H1 (cell line): ENCODE results near the gene PLEKHH2. TPM values are rescaled to one million over a fixed set of nuclear protein-coding genes. Genes with fewer than 3 reads are reported as not detected.

Experiments used
- CBX8 ChIP-seq: fragments of 300-800, 300-1000 bp; sonication (generic); IDR thresholded peaks from 2 replicates; pipeline ENCODE4 v1.7.1; 2016; ENCODE audit warnings: low read depth, low read length, borderline replicate concordance
- GTF2F1 ChIP-seq: IDR thresholded peaks from 2 replicates; pipeline ENCODE4 v1.6.1; 2012; ENCODE audit warnings: low read depth, low read length, improper control_type of control experiment, borderline replicate concordance
- polyA plus RNA-seq, 7 experiments: library from polyadenylated mRNA; depleted of rRNA in 3 of 7; stranded (reverse) in 5 of 7; unstranded in 2 of 7; fragments of >200 nt in 5 of 7; fragments of 200-250 nt in 2 of 7; gene quantifications; 1 replicate in 5 of 7; 2 replicates in 1 of 7; 4 replicates in 1 of 7; pipeline versions ENCODE4 v1.2.1 to v1.2.3, GENCODE V29; 2011 to 2013; ENCODE audit warnings: missing spikeins in 2 of 7, mixed read lengths in 2 of 7
- total RNA-seq: library from RNA; stranded (reverse); fragmentation: NEBNext Ultra II Directional; extraction: Animal tissue kit (Norgen Biotek cat#: 25700); gene quantifications from 2 replicates; pipeline ENCODE4 v1.2.1, GENCODE V29; 2021

Gene PLEKHH2
- total and polyA plus RNA-seq, 2 of the 8 experiments (the other 6 are each of a cell fraction or from before 2014, with no cell fraction given) = 2.2 to 5.0 TPM

DNA sequence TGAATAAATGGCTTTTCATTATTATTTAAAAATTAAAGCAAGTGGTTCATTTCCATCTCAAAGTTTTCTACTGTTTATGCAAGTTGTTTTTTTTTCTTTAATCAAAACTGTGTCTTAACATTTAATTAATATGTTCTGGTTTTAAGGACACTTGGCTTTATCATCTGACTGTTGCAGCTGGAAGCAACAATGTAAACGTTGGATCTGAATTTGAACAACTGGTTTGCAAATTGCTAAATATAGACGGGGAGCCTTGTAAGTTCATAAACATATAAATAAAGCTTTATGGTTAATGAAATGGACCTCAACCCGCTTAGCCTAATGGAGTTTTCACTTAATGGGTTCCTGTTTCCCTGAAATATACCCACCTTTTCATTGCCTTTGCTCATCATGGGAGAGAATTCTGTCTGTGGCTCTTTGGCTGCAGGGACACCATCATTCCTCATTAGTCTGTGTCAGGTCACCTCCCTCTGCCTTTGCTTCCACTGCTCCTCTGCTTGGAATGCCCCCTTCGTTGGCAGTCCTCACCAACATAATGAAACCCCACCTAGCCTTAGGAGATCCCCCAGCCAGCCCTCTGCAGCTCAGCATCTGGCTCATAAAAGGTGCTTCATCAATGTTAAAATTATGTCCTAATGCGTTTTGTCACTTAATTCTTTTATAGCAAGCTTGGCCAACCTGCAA is 92.6 kb downstream of the PLEKHH2 start (continued):
- TF ChIP-seq GTF2F1 (no peak), CBX8 (no peak)
